Measurements from ENCODE around the gene LAMB3.

Gene LAMB3

DNA sequence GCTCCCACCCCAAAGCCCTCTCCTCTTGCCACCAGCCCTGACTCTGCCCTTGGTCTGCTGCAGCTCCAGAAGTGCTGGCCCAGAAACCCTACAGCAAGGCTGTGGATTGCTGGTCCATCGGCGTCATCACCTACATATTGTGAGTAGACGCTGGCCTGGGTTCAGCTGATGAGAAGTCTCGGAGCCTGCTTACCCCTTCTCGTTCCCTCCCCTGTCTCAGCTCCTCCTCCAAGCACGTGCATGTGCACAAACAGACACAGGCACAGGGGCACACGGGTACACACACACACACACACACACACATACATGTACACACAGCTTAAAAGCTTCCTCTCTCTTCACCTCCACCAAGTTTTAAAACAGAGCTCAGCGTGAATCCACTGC, 44.4 kb downstream of the LAMB3 start:
- CTCF ChIA-PET = interaction anchor here (0.6 to 1.8 kb wide), 4 partner anchors 17 to 79 kb away, joined by 3 to 6 read pairs (median 4); no protein-coding TSS in a partner anchor

DNA sequence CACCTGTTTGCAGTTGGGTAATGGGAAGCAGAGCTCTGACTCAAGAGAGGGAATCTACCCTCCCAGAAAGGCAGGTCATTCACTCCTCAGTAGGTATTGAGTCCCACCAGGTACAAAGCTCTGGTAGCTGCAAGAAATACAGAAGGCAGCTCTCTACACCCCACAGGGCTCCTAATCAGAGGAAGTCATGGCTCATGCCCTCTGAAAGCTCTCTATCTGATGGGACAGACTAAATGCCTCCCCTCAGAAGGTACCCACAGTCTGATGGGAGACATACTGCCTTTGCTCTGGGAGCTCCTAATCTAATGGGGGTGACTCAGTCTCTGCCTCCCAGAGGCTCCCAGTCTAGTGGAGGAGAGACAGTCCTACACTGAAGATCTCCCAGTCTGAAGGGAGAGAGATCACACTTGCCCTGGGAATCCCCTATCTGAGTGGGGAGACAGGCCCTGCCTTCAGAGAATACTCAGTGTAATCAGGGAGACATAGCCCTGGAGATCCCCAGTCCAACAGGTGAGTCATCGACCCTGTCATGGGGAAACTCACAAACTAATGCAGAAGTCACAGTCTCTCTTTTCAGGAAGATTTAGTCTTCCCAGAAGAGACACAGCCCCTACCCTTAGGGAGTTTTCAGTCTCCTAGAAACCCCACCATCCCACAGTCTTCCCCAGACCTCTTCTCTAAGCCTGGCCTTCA, 45.0 kb downstream of the LAMB3 start:
- CTCF ChIA-PET = interaction anchor here (0.6 to 1.8 kb wide), 3 partner anchors 17 to 80 kb away, joined by 4 to 6 read pairs (median 5); no protein-coding TSS in a partner anchor
- POLR2A ChIA-PET = no interaction called here
- no peak for DNase-seq (ENCODE audit: extremely low spot score)
- TF ChIP-seq ZNF384 (IDR thresholded peaks at IDR 0.05) = no peak
- no peak for TF ChIP-seq FOXM1 (IDR thresholded peaks at IDR 0.05; ENCODE audit: borderline replicate concordance)
- TF ChIP-seq SUZ12 (IDR thresholded peaks at IDR 0.05) = no peak
- TF ChIP-seq SP1 (IDR thresholded peaks at IDR 0.05) = no peak
- TF ChIP-seq TARDBP (IDR thresholded peaks at IDR 0.05) = no peak
- no peak for TF ChIP-seq FOXK2 (IDR thresholded peaks at IDR 0.05)
- no peak for TF ChIP-seq LEF1 (IDR thresholded peaks at IDR 0.05; ENCODE audit: borderline replicate concordance)
- no peak for TF ChIP-seq FOXA1 (IDR thresholded peaks at IDR 0.05)

More for the DNA sequence above, 44.4 kb downstream of the LAMB3 start:
- POLR2A ChIA-PET = no interaction called here
- TF ChIP-seq SP1 (IDR thresholded peaks at IDR 0.05) (no peak), ELF4 (IDR thresholded peaks at IDR 0.05) (no peak), CTBP1 (IDR thresholded peaks at IDR 0.05; ENCODE audit: borderline replicate concordance) (no peak), HDGF (IDR thresholded peaks at IDR 0.05; ENCODE audit: borderline replicate concordance) (no peak), TARDBP (IDR thresholded peaks at IDR 0.05) (no peak), FOXM1 (IDR thresholded peaks at IDR 0.05; ENCODE audit: borderline replicate concordance) (no peak), L3MBTL2 (conservative IDR thresholded peaks at IDR 0.05) (no peak), FOXK2 (IDR thresholded peaks at IDR 0.05) (no peak), SUZ12 (IDR thresholded peaks at IDR 0.05) (no peak), BHLHE40 (IDR thresholded peaks at IDR 0.05; ENCODE audit: borderline replicate concordance) (no peak), LEF1 (IDR thresholded peaks at IDR 0.05; ENCODE audit: borderline replicate concordance) (no peak), ZNF384 (IDR thresholded peaks at IDR 0.05) (no peak), ARNT (IDR thresholded peaks at IDR 0.05) (no peak)
- TF ChIP-seq, protein P1, sequence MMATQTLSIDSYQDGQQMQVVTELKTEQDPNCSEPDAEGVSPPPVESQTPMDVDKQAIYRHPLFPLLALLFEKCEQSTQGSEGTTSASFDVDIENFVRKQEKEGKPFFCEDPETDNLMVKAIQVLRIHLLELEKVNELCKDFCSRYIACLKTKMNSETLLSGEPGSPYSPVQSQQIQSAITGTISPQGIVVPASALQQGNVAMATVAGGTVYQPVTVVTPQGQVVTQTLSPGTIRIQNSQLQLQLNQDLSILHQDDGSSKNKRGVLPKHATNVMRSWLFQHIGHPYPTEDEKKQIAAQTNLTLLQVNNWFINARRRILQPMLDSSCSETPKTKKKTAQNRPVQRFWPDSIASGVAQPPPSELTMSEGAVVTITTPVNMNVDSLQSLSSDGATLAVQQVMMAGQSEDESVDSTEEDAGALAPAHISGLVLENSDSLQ (IDR thresholded peaks at IDR 0.05) = no peak
- no peak for DNase-seq (ENCODE audit: extremely low spot score)

DNA sequence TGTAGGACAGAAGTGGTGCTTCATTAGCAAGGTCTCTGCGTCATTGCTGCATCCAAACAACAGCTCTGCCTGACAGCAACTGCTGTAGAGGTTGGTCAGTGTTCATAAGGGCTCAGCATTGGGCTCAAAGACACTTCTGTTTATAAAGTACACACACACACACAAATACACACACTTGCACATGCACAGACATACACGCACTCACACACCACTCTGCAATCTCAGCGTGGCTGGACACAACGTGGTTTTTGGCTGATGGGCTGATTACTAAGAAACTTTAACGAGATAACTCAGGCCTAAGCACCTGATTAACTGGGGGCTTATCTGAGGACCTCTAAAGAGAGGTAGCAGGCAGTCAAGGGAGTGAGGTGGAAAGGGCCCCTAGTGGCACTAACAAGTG, 48.3 kb downstream of the LAMB3 start:
- no peak for DNase-seq (ENCODE audit: extremely low spot score)
- POLR2A ChIA-PET = no interaction called here
- no peak for TF ChIP-seq TARDBP (IDR thresholded peaks at IDR 0.05)
- no peak for TF ChIP-seq BHLHE40 (IDR thresholded peaks at IDR 0.05; ENCODE audit: borderline replicate concordance)
- no peak for TF ChIP-seq NFRKB (IDR thresholded peaks at IDR 0.05)
- no peak for TF ChIP-seq HDGF (IDR thresholded peaks at IDR 0.05; ENCODE audit: borderline replicate concordance)
- TF ChIP-seq LEF1 (IDR thresholded peaks at IDR 0.05; ENCODE audit: borderline replicate concordance) = no peak
- TF ChIP-seq ZNF384 (IDR thresholded peaks at IDR 0.05) = no peak
- TF ChIP-seq, protein P1 (IDR thresholded peaks at IDR 0.05) = no peak
- TF ChIP-seq FOXM1 (IDR thresholded peaks at IDR 0.05; ENCODE audit: borderline replicate concordance) = no peak
- no peak for TF ChIP-seq FOXA1 (IDR thresholded peaks at IDR 0.05)
- TF ChIP-seq ELF4 (IDR thresholded peaks at IDR 0.05) = no peak
- no peak for TF ChIP-seq ARNT (IDR thresholded peaks at IDR 0.05)
- TF ChIP-seq SUZ12 (IDR thresholded peaks at IDR 0.05) = no peak
- no peak for TF ChIP-seq FOXK2 (IDR thresholded peaks at IDR 0.05)
- CTCF ChIA-PET = no interaction called here

DNA sequence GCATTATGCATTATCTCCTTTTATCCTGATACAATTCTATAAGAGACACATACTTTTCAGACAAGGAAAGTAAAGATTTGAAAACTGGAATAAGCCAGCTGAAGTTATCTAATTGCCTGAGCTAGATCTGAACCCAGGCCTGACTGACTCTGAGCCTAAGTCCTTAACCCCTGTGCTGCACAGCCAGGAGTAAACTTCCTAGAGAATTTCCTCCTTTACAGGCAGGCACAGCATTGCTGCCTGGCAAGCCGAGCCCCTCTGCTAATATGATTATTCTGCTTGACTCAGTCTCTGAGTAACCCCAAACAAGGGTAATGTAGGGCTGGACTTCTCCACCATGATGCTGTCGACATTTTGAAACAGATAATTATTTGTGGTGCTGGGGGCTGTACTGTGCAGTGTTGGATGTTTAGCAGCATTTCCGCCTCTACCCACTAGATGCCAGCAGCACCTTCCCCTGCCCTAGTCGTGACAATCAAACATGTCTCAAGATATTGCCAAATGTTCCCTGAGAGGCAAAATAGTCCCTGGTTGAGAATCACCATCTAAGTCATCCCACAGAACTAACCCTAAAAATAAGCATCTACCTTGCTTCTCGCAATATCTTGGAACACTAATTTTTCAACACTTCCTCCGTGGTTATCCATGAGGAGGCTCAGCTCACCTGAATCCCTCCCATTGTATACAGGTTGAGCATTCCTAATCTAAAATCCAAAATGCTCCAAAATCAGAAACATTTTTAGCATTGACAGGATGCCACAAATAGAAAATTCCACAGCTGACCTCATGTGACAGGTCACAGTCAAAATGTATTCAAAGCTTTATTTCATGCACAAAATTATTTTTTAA, 50.2 kb downstream of the LAMB3 start:
- peak; percentile 56 for DNase-seq (ENCODE audit: extremely low spot score)
- POLR2A ChIA-PET = no interaction called here
- CTCF ChIA-PET = interaction anchor here (0.7 to 1.1 kb wide), 3 partner anchors 11 to 91 kb away, joined by 3 read pairs; no protein-coding TSS in a partner anchor
- TF ChIP-seq ZNF384 (IDR thresholded peaks at IDR 0.05) (no peak), BHLHE40 (IDR thresholded peaks at IDR 0.05; ENCODE audit: borderline replicate concordance) (no peak), FOXM1 (IDR thresholded peaks at IDR 0.05; ENCODE audit: borderline replicate concordance) (no peak), ARNT (IDR thresholded peaks at IDR 0.05) (no peak), SP1 (IDR thresholded peaks at IDR 0.05) (no peak), FOXK2 (IDR thresholded peaks at IDR 0.05) (no peak), LEF1 (IDR thresholded peaks at IDR 0.05; ENCODE audit: borderline replicate concordance) (no peak), HDGF (IDR thresholded peaks at IDR 0.05; ENCODE audit: borderline replicate concordance) (no peak), TARDBP (IDR thresholded peaks at IDR 0.05) (no peak), SUZ12 (IDR thresholded peaks at IDR 0.05) (no peak)
- TF ChIP-seq, protein P1 (IDR thresholded peaks at IDR 0.05) = no peak

DNA sequence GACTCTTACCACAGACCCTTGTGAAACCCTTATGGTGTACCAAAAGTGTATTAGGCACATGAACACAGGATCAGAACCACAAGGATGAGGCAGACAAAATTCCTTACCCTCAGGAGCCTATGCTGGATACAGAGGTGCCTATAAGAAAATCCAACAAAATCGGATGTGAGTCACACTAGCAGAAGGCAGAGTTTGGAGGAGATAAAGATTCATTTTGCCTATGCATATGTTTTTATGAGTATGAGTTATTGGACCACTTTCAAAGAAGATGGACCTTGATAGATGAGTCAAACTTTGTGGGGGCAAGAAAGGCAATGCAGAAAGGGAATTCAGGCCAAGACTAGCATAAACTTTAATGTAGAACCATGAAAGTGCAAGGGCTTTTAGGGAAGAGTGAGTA, 51.7 kb downstream of the LAMB3 start:
- DNase-seq (ENCODE audit: extremely low spot score) = no peak
- TF ChIP-seq FOXK2 (IDR thresholded peaks at IDR 0.05) (no peak), SUZ12 (IDR thresholded peaks at IDR 0.05) (no peak), CTBP1 (IDR thresholded peaks at IDR 0.05; ENCODE audit: borderline replicate concordance) (no peak), TARDBP (IDR thresholded peaks at IDR 0.05) (no peak), HDGF (IDR thresholded peaks at IDR 0.05; ENCODE audit: borderline replicate concordance) (no peak)
- ChIA-PET CTCF (interaction anchor here (0.7 kb wide), 1 partner anchor 35 kb away, joined by 3 read pairs; no protein-coding TSS in a partner anchor), POLR2A (no interaction called here)
